ENCODE data around the gene GDPGP1.

The GDPGP1 gene

DNA sequence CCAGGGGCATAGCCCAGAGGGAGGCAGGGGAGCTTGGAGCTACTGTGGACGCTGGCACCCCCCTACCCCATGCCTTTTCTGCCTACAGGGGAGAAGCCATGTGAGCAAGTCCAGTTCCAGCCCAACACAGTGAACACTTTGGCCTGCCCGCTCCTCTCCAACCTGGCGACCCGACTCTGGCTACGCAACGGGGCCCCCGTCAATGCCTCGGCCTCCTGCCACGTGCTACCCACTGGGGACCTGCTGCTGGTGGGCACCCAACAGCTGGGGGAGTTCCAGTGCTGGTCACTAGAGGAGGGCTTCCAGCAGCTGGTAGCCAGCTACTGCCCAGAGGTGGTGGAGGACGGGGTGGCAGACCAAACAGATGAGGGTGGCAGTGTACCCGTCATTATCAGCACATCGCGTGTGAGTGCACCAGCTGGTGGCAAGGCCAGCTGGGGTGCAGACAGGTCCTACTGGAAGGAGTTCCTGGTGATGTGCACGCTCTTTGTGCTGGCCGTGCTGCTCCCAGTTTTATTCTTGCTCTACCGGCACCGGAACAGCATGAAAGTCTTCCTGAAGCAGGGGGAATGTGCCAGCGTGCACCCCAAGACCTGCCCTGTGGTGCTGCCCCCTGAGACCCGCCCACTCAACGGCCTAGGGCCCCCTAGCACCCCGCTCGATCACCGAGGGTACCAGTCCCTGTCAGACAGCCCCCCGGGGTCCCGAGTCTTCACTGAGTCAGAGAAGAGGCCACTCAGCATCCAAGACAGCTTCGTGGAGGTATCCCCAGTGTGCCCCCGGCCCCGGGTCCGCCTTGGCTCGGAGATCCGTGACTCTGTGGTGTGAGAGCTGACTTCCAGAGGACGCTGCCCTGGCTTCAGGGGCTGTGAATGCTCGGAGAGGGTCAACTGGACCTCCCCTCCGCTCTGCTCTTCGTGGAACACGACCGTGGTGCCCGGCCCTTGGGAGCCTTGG is 5.9 kb upstream of the GDPGP1 start:
- DNase-seq (ENCODE audit: low read depth), result no peak
- no peak overlapping the region for H3K4me3 ChIP-seq (ENCODE audit: low read length)
- TF ChIP-seq, protein P1, sequence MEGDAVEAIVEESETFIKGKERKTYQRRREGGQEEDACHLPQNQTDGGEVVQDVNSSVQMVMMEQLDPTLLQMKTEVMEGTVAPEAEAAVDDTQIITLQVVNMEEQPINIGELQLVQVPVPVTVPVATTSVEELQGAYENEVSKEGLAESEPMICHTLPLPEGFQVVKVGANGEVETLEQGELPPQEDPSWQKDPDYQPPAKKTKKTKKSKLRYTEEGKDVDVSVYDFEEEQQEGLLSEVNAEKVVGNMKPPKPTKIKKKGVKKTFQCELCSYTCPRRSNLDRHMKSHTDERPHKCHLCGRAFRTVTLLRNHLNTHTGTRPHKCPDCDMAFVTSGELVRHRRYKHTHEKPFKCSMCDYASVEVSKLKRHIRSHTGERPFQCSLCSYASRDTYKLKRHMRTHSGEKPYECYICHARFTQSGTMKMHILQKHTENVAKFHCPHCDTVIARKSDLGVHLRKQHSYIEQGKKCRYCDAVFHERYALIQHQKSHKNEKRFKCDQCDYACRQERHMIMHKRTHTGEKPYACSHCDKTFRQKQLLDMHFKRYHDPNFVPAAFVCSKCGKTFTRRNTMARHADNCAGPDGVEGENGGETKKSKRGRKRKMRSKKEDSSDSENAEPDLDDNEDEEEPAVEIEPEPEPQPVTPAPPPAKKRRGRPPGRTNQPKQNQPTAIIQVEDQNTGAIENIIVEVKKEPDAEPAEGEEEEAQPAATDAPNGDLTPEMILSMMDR (IDR thresholded peaks at IDR 0.05; ENCODE audit: insufficient read depth, low read depth, low read length, missing control alignments), result no peak

DNA sequence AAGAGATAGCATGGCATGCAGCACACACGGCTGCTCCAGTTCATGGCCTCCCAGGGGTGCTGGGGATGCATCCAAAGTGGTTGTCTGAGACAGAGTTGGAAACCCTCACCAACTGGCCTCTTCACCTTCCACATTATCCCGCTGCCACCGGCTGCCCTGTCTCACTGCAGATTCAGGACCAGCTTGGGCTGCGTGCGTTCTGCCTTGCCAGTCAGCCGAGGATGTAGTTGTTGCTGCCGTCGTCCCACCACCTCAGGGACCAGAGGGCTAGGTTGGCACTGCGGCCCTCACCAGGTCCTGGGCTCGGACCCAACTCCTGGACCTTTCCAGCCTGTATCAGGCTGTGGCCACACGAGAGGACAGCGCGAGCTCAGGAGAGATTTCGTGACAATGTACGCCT is 5.0 kb upstream of the GDPGP1 start:
- TF ChIP-seq, protein P1 (IDR thresholded peaks at IDR 0.05; ENCODE audit: insufficient read depth, low read depth, low read length, missing control alignments), result no peak
- no peak for DNase-seq (ENCODE audit: low read depth)
- H3K4me3 ChIP-seq (ENCODE audit: low read length), result no peak overlapping the region

DNA sequence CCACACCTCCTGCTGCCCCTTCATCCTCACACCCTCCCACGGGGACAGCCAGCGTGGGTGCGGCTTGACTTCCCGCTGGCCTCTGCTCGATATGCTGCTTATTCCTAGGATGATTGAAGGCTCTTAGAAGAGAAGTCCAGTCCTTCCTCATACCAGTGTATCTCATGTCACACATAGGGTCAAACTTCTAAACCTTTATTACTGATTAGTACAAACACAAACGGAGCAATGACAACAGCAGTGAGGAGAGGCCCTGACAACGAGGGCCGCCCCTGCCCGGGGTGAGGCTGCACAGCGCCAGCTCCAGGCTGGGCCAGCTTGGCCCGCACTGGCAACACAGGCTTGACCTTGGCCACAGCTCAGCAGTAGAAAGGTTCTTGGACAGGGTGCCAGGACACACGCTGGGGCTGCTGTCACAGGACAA is 3.9 kb upstream of the GDPGP1 start:
- no peak for DNase-seq (ENCODE audit: low read depth)
- no peak overlapping the region for H3K4me3 ChIP-seq (ENCODE audit: low read length)
- TF ChIP-seq, protein P1 (IDR thresholded peaks at IDR 0.05; ENCODE audit: insufficient read depth, low read depth, low read length, missing control alignments), result no peak

DNA sequence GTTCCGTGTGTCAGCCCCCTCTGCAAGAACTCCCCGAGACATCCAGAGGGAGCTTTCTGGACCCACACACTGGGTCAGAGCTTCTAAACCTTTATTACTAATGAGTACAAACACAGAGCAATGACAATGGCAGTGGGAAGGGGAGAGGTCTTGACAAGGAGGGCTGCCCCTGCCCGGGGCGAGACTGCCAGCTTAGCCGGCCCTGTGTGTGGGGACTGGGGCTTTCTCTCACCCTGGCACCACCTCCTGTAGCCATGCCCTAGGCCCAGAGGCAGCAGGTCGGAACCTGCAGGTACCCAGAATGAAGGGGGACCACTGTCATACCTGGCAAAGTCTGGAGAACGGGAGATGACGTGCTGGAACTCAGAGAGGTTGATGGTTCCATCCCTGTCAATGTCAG is 3.4 kb upstream of the GDPGP1 start:
- no peak for DNase-seq (ENCODE audit: low read depth)
- TF ChIP-seq, protein P1 (IDR thresholded peaks at IDR 0.05; ENCODE audit: insufficient read depth, low read depth, low read length, missing control alignments), result no peak
- H3K4me3 ChIP-seq (ENCODE audit: low read length), result no peak overlapping the region

DNA sequence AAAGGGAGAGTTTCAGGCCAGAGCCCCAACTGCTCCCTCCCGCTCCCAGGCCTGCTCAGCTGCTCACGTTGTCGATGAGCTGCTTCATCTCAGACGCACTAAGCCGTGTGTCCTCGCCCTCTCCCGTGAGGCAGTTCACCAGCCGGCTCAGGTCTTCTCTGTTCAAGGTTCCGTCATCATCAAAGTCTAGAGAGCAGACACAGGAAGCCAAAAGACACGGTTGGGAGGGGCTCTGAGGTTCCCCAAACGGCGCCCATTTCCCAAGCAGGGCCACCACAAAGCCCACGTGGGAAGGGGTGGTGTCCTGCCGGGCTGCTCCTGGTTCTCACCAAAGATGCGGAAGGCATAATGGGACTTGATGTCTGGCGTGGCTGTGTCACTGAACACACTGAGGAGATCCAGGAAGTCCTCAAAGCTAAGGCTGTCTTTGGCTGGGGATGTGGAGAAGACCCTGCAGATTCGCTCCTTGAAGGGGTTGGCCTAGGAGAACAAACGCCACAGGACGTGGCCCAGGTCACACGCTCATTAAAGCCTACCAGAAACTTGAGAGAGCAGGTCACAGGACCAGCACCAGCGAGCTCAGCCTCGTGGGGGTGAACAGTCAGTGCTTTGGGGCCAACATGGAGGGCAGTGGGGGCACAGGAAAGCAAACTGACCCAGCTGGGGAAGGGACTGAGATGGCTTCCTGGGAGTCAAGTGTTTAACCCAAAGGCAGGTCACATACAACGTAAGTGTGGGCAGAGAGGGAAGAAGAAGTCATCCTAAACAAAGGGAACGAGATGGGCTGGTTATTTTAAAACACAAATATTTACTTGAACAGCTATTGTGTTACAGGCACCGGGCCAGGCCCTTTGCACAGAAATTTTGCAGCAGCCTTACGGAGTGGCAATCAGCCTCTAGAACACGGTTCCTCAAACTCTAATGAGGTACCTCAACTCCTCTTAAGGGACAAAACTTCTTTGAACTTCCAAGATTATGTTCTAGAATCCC is 2.7 kb upstream of the GDPGP1 start:
- H3K4me3 ChIP-seq (ENCODE audit: low read length), result no peak overlapping the region
- TF ChIP-seq, protein P1 (IDR thresholded peaks at IDR 0.05; ENCODE audit: insufficient read depth, low read depth, low read length, missing control alignments), result no peak
- DNase-seq (ENCODE audit: low read depth), result peak; percentile 30

DNA sequence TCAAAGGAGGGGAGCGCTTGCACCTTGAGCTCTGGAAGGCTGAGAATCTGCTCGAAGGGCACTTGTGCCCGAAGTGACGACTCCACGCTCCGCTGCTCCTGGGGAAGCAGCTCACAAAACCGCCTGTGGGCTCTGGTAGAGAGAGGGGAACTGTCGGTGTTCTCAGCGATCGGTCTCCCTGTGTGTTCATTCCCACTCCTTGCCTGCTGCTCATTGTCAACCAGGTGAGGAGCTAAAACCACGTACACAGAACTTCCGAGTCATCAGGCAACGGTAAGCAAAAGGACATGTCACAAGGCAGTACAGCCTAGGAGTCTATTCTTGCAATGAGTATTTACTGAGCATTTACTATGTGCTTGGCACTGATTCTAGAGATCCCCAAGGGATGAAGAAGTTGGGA is 1.8 kb upstream of the GDPGP1 start:
- TF ChIP-seq, protein P1 (IDR thresholded peaks at IDR 0.05; ENCODE audit: insufficient read depth, low read depth, low read length, missing control alignments), result no peak
- peak; percentile 55 for DNase-seq (ENCODE audit: low read depth)
- H3K4me3 ChIP-seq (ENCODE audit: low read length), result no peak overlapping the region
